GM21381 (cell line): Measurements from ENCODE around the gene YOD1.

Source experiments
- ATAC-seq: cut with Tn5 transposase; IDR thresholded peaks from one replicate; pipeline ENCODE4 v1.9.1; 2021; ENCODE audit warnings: mild to moderate bottlenecking, moderate library complexity; ENCODE audit not compliant: unreplicated experiment

YOD1 gene

GRCh38 chr1:207073906-207074820 lies 23.2 kb upstream of the YOD1 start:
- ATAC-seq = no peak

- ATAC-seq = no peak
Measured at GRCh38 chr1:207072233-207072632, 21.2 kb upstream of the YOD1 start.

- no peak for ATAC-seq
Measured at GRCh38 chr1:207071426-207071825, 20.4 kb upstream of the YOD1 start.

GRCh38 chr1:207070811-207071210 lies 19.8 kb upstream of the YOD1 start:
- ATAC-seq = no peak

- no peak for ATAC-seq
Measured at GRCh38 chr1:207069858-207070506, 19.0 kb upstream of the YOD1 start.

- ATAC-seq = no peak
Measured at GRCh38 chr1:207069061-207069460, 18.1 kb upstream of the YOD1 start.

GRCh38 chr1:207067665-207068064 lies 16.7 kb upstream of the YOD1 start:
- ATAC-seq = no peak

GRCh38 chr1:207067185-207067584 lies 16.2 kb upstream of the YOD1 start:
- no peak for ATAC-seq

GRCh38 chr1:207064561-207064960 lies 13.6 kb upstream of the YOD1 start:
- no peak for ATAC-seq

- ATAC-seq = no peak
Measured at GRCh38 chr1:207063014-207063413, 12.0 kb upstream of the YOD1 start.

- no peak for ATAC-seq
Measured at GRCh38 chr1:207062058-207062457, 11.1 kb upstream of the YOD1 start.

GRCh38 chr1:207060596-207060995 lies 9.6 kb upstream of the YOD1 start:
- ATAC-seq = no peak

- no peak for ATAC-seq
Measured at GRCh38 chr1:207059881-207060280, 8.9 kb upstream of the YOD1 start.

- no peak for ATAC-seq
Measured at GRCh38 chr1:207058878-207059867, 8.2 kb upstream of the YOD1 start.

- ATAC-seq = no peak
Measured at GRCh38 chr1:207058252-207058651, 7.2 kb upstream of the YOD1 start.

GRCh38 chr1:207056673-207057072 lies 5.7 kb upstream of the YOD1 start:
- no peak for ATAC-seq

- ATAC-seq = no peak
Measured at GRCh38 chr1:207055386-207056001, 4.5 kb upstream of the YOD1 start.

- ATAC-seq = no peak
Measured at GRCh38 chr1:207054491-207054890, 3.5 kb upstream of the YOD1 start.

- peak; percentile 80 for ATAC-seq
Measured at GRCh38 chr1:207052911-207053769, 2.1 kb upstream of the YOD1 start, which contains the start of gene PFKFB2. Gene PFKFB2, plus strand, starts transcription at chr1:207053275. Its CDS starts 1,443 bp downstream, at chr1:207054718.
